NT2/D1 (cell line): Measurements from ENCODE around the gene LRRC61.

Source experiments
- DNase-seq: peaks from one replicate; pipeline ENCODE4 v3.0.0-alpha.2; 2011; ENCODE audit warnings: low read depth, low spot score
- H3K27me3 ChIP-seq: 2 replicates; pipeline ENCODE4 v1.6.0; 2011; ENCODE audit warnings: mild to moderate bottlenecking; ENCODE audit not compliant: insufficient read length, insufficient read depth
- H3K36me3 ChIP-seq: 2 replicates; pipeline ENCODE4 v1.6.1; 2011; ENCODE audit warnings: mild to moderate bottlenecking, low read length, mixed read lengths; ENCODE audit not compliant: insufficient read depth, insufficient read length
- H3K4me1 ChIP-seq: 2 replicates; pipeline ENCODE4 v1.5.1; 2011; ENCODE audit not compliant: insufficient read depth, insufficient read length
- H3K4me3 ChIP-seq: 2 replicates; pipeline ENCODE4 v1.5.1; 2011; ENCODE audit warnings: low read depth; ENCODE audit not compliant: insufficient read length
- H3K9ac ChIP-seq: 2 replicates; pipeline ENCODE4 v1.6.0; 2011; ENCODE audit warnings: low read depth; ENCODE audit not compliant: insufficient read length
- H3K9me3 ChIP-seq: 2 replicates; pipeline ENCODE4 v1.5.1; 2011; ENCODE audit warnings: mild to moderate bottlenecking, low read length; ENCODE audit not compliant: insufficient read depth
- SUZ12 ChIP-seq: IDR thresholded peaks from 2 replicates; pipeline ENCODE4 v1.6.1; 2011; ENCODE audit not compliant: insufficient read length, insufficient read depth; ENCODE audit errors: extremely low read depth
- YY1 ChIP-seq: IDR thresholded peaks from 2 replicates; pipeline ENCODE4 v1.6.1; 2011; ENCODE audit not compliant: insufficient read length, insufficient read depth
- ZNF274 ChIP-seq: IDR thresholded peaks from 2 replicates; pipeline ENCODE4 v1.6.1; 2011; ENCODE audit warnings: mild to moderate bottlenecking, low read depth, low read length

Gene LRRC61

GRCh38 chr7:150324373-150324961 lies 1.3 kb downstream of the LRRC61 start:
- H3K36me3 ChIP-seq: peaks cover 34% of the 10 kb centered on the region
- TF ChIP-seq ZNF274 (no peak), SUZ12 (no peak), YY1 (no peak)
- peak overlapping the region; percentile 64 for H3K4me3 ChIP-seq
- H3K4me1 ChIP-seq: peaks cover 2% of the 10 kb centered on the region
- H3K27me3 ChIP-seq: no peaks in the 10 kb centered on the region
- peak overlapping the region; percentile 33 for H3K9ac ChIP-seq
- no peaks in the 10 kb centered on the region for H3K9me3 ChIP-seq
- DNase-seq: no peak

- TF ChIP-seq YY1 (no peak), SUZ12 (no peak), ZNF274 (no peak)
- peaks cover 38% of the 10 kb centered on the region for H3K36me3 ChIP-seq
- DNase-seq: no peak
Measured at GRCh38 chr7:150325110-150325611, 2.0 kb downstream of the LRRC61 start.

GRCh38 chr7:150325901-150326300 lies 2.7 kb downstream of the LRRC61 start:
- Histone ChIP-seq H3K4me1 (peaks cover 11% of the 10 kb centered on the region), H3K27me3 (no peaks in the 10 kb centered on the region), H3K36me3 (peaks cover 45% of the 10 kb centered on the region), H3K9ac (no peak overlapping the region), H3K4me3 (no peak overlapping the region), H3K9me3 (no peaks in the 10 kb centered on the region)
- DNase-seq: no peak
- TF ChIP-seq ZNF274 (no peak), YY1 (no peak), SUZ12 (no peak)

More at GRCh38 chr7:150325110-150325611, 2.0 kb downstream of the LRRC61 start:
- Histone ChIP-seq H3K27me3 (no peaks in the 10 kb centered on the region), H3K4me1 (peaks cover 7% of the 10 kb centered on the region), H3K9ac (no peak overlapping the region), H3K9me3 (no peaks in the 10 kb centered on the region), H3K4me3 (no peak overlapping the region)

GRCh38 chr7:150326657-150327268 lies 3.6 kb downstream of the LRRC61 start:
- Histone ChIP-seq H3K9me3 (no peaks in the 10 kb centered on the region), H3K4me1 (peaks cover 11% of the 10 kb centered on the region), H3K36me3 (peaks cover 54% of the 10 kb centered on the region), H3K27me3 (no peaks in the 10 kb centered on the region), H3K4me3 (no peak overlapping the region), H3K9ac (no peak overlapping the region)
- DNase-seq: no peak
- TF ChIP-seq ZNF274 (no peak), SUZ12 (no peak), YY1 (no peak)

- Histone ChIP-seq H3K4me3 (no peak overlapping the region), H3K27me3 (no peaks in the 10 kb centered on the region), H3K4me1 (peaks cover 11% of the 10 kb centered on the region), H3K9ac (no peak overlapping the region), H3K36me3 (peaks cover 56% of the 10 kb centered on the region), H3K9me3 (no peaks in the 10 kb centered on the region)
- no peak for DNase-seq
- TF ChIP-seq ZNF274 (no peak), YY1 (no peak), SUZ12 (no peak)
Measured at GRCh38 chr7:150327308-150327707, 4.2 kb downstream of the LRRC61 start.

- peaks cover 69% of the 10 kb centered on the region for H3K36me3 ChIP-seq
- no peaks in the 10 kb centered on the region for H3K9me3 ChIP-seq
- H3K9ac ChIP-seq: peak overlapping the region; percentile 42
- no peak overlapping the region for H3K4me3 ChIP-seq
- peak; percentile 90 for DNase-seq
- H3K4me1 ChIP-seq: peaks cover 26% of the 10 kb centered on the region
- H3K27me3 ChIP-seq: no peaks in the 10 kb centered on the region
- TF ChIP-seq YY1 (no peak), ZNF274 (no peak), SUZ12 (no peak)
Measured at GRCh38 chr7:150329331-150330120, 6.4 kb downstream of the LRRC61 start.

- no peak overlapping the region for H3K9ac ChIP-seq
- no peak for TF ChIP-seq ZNF274
- TF ChIP-seq YY1: no peak
- TF ChIP-seq SUZ12: no peak
- H3K36me3 ChIP-seq: peaks cover 63% of the 10 kb centered on the region
- DNase-seq: no peak
- no peaks in the 10 kb centered on the region for H3K9me3 ChIP-seq
- H3K4me3 ChIP-seq: no peak overlapping the region
- no peaks in the 10 kb centered on the region for H3K27me3 ChIP-seq
- H3K4me1 ChIP-seq: peaks cover 23% of the 10 kb centered on the region
Measured at GRCh38 chr7:150330211-150330885, 7.2 kb downstream of the LRRC61 start.
